GM13976 (cell line): ENCODE data around the gene KCNMB2.

ENCODE experiments used
- DNase-seq: peaks from one replicate; pipeline ENCODE4 v3.0.0; 2012; ENCODE audit warnings: low spot score
- CTCF ChIP-seq: IDR thresholded peaks from 2 replicates; pipeline ENCODE4 v1.5.1; 2012; ENCODE audit warnings: borderline replicate concordance, mild to moderate bottlenecking; ENCODE audit not compliant: insufficient read depth; ENCODE audit errors: extremely low read depth, missing control alignments, control extremely low read depth
- in situ Hi-C: fragments of 300-500 bp; cut with MboI; formaldehyde crosslinking; loops from one replicate; pipeline ENCODE4 v1.12.0; 2022; ENCODE audit warnings: low sequenced_read_pairs, mixed read lengths, inconsistent platforms; ENCODE audit not compliant: unreplicated experiment

Gene KCNMB2

GRCh38 chr3:178602856-178603255 lies 66.6 kb downstream of the KCNMB2 start:
- DNase-seq = no peak
- no peak for TF ChIP-seq CTCF
- in situ Hi-C loops = no loop called here

GRCh38 chr3:178603735-178604134 lies 67.5 kb downstream of the KCNMB2 start:
- no peak for DNase-seq
- in situ Hi-C loops = no loop called here
- TF ChIP-seq CTCF = no peak

- in situ Hi-C loops = no loop called here
- no peak for TF ChIP-seq CTCF
- no peak for DNase-seq
These were observed 82.0 kb downstream of the KCNMB2 start for GRCh38 chr3:178618197-178618596.

- TF ChIP-seq CTCF = no peak
- in situ Hi-C loops = no loop called here
- no peak for DNase-seq
These were observed 82.7 kb downstream of the KCNMB2 start for GRCh38 chr3:178618896-178619295.

GRCh38 chr3:178623666-178624255 lies 87.5 kb downstream of the KCNMB2 start:
- DNase-seq = no peak
- in situ Hi-C loops = no loop called here
- no peak for TF ChIP-seq CTCF

- DNase-seq = no peak
- in situ Hi-C loops = no loop called here
- no peak for TF ChIP-seq CTCF
These were observed 88.0 kb downstream of the KCNMB2 start for GRCh38 chr3:178624276-178624675.
